ENCODE measurements around the gene SKOR1.

SKOR1 gene

DNA sequence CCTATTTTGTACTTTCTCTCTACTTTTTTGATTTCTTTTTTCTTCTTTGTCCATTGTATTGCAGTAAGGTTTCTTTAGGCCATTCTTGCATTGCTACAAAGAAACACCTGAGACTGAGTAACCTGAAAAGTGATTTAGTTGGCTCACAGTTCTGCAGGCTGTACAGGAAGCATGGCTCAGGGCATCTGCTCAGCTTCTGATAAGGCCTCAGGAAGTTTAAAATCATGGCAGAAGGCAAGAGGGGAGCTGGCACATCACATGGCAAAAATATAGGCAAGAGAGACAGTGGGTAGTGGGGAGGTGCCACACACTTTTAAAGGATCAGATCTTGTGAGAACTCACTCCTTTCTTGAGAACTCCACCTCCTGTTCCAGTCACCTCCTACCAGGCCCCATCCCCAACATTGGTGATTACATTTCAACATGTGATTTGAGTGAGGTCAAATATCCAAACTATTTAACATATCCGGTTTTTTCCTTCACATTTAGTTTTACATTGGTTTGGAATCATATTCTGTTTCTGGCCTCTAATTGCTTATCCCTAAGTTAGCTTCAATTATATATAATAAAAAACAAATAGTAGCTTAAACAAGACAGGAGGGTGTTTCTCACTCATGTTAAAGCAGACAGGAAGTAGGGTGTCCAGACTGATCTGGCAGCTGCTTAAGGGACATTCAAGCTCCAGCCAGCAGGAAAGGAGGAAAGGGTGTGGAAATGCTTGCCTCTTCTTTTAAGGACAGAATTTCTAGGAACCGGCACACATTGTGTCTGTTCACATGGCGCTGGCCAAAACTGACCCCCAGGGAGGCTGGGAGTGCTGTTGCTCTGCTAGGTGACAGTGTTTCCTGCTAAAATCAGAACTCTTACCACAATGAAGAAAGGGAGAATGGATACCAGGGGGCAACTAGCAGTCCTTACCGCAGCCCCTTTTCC is 28.8 kb upstream of the SKOR1 start:
- no peak for DNase-seq (ENCODE audit: low read depth)

DNA sequence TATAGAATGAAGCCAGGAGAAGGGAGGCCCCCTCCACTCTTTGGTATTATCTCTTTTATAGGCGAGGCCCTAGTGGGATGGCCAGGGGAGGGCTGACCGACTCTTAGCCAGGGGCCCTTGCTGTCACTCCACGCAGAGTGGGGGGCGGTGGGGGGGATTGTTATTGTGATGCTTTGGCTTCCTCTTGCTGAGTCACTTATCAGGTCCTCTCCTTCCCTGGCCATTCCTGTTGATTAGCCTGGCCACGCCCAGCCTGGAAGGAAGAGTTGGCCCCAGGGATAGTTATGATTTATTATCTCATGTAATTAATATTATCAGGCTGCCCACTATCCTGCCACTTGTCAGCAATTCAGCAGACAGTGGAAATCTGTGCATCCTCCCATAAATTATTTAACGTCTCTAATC is 25.5 kb upstream of the SKOR1 start:
- DNase-seq (ENCODE audit: low read depth), result no peak

DNA sequence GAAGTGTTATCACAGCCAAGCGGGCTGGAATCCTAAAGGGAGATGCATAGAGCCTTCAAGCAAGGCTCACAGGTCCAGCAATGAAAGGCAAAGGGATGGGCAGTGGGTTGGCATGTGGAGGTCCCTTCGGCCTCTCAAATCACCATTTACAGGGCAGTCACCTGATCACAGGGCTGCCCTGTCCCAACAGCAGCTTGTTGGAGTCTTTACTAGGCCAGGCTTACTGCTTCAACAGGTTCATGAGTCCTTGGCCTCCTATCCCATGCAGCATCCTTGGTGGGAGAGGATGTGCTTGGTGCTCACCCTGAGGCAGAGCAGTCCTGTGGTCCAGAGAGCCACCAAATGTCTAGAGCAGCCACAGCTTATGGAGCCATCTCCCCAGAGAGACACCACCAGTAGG is 24.2 kb upstream of the SKOR1 start:
- no peak for DNase-seq (ENCODE audit: low read depth)

DNA sequence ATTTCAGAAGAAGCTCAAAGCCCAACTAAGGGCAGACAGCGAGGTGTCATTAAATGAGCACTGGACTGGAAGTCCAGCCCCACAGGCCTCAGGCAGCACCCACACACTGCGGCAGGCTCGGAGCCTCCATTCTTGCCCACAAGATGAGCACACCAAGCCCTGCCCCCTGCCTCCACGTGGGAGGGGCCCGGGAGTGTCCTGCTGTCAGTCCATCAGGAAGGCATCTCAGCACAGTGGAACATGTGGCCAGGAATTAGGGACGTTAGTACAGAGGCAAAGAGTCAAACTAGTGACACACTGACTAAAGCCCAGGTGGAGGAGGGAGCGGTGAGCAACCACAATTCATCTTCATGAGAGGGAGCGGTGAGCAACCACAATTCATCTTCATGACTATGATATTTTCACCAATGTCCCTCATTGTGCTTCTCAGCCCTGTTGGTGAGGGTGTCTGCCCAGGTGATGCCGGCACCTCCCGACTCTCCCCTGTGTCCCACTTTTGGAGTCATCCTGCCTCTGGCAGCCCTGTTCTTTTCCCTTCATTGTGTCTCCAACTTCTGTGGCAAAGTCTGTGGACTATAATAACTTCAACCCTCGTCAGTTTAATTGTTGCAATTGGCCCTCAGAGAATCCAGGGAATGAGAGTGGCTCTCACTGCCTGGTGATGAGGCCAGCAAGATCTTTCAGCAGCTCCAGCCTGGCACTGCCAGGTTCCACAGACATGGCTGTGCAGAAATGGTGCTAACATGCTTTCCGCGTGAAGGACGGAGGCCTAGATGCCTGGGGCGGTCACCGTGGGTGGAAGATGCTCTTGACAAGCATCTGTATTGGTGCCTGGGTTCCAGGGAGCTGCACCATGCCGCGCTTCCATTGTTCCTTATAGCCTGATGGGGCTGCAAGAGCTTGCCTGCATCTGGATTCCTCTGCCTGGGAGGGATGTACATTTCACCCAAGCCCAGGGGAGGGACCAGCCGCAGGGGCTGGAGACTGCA is 23.1 kb upstream of the SKOR1 start:
- no peak for DNase-seq (ENCODE audit: low read depth)

GRCh38 chr15:67803299-67803698 is 22.0 kb upstream of the SKOR1 start:
- no peak for DNase-seq (ENCODE audit: low read depth)

- no peak for DNase-seq (ENCODE audit: low read depth)
Observed at GRCh38 chr15:67803996-67804843, 21.1 kb upstream of the SKOR1 start.

GRCh38 chr15:67805008-67805665 is 20.2 kb upstream of the SKOR1 start:
- no peak for DNase-seq (ENCODE audit: low read depth)

GRCh38 chr15:67805666-67806516 is 19.4 kb upstream of the SKOR1 start:
- DNase-seq (ENCODE audit: low read depth), result no peak

GRCh38 chr15:67806536-67806935 is 18.8 kb upstream of the SKOR1 start:
- DNase-seq (ENCODE audit: low read depth), result no peak

- no peak for DNase-seq (ENCODE audit: low read depth)
Observed at GRCh38 chr15:67807141-67807540, 18.2 kb upstream of the SKOR1 start.

DNA sequence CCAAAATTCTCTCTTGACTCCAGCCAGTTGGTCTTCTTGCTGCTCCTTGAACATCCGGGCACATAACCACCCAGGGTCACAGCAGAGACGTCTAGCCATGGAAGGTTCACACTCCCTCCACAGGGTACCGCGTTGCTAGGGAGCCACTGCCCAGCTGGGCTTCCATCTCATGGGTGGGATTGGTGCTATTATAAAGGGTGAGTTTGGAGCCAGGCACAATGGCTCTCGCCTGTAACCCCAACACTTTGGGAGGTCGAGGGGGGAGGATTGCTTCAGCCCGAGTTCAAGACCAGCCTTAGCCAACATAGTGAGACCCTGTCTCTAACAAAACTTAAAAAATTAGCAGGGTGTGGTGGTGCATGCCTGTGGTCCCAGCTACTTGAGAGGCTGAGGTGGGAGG is 17.5 kb upstream of the SKOR1 start:
- DNase-seq (ENCODE audit: low read depth), result no peak

GRCh38 chr15:67808821-67809220 is 16.5 kb upstream of the SKOR1 start:
- DNase-seq (ENCODE audit: low read depth), result no peak

DNA sequence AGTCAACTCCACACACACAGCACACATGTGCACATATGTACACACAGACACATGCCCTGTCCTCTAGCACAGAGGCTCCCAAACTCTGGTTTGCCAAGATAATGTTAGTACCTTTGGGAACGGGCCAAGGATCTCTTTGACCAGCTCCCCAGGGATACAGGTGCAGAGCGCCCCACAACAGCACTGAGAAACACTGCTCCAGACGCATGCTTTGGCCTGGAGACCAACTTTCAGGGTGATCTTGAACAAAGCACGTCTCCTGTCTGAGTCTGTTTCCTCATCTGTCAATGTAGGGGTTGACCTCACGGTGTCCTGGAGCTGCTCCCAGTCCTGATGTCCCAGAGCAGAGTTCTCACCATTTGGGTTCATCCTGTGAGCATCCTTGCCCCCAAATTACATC is 15.9 kb upstream of the SKOR1 start:
- DNase-seq (ENCODE audit: low read depth), result no peak

DNA sequence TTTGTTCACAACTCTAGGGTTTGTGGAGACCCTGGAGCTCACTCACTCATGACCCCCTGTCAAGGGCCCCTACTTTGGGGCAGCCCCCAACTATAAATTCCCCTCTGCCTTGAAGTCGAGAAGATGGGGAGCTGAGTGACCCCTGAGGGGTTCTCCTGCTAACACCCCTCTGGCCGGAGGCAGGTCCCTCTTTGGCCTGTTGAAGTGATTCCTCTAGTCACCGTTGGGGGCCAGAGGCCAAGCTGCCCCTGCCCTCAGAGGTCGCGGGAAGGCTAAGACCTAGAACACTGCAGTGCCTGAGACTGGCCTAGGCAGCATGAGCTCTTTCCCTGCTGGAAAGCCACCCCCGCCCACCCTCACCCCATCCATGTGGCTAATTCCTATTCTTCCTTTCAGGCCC is 15.4 kb upstream of the SKOR1 start:
- no peak for DNase-seq (ENCODE audit: low read depth)

DNA sequence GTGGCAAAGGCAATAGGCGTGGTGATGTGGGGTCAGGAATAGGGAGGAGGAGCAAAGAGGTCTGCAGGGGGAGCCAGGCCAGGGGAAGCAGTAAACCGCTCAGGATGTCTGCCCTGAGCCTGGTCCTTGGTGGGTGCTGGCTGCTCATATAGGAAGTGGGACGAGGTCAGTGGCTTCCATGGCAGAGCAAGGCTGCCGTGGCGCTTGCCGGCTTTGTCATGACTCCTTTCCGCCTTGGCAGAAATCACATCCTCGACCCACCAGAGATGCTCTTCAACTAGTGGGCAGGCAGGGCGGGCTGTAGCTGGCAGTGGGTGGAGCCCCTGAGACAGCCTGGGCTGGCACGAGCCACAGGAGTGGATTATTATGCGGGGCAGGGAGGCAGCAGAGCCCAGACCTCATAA is 13.1 kb upstream of the SKOR1 start:
- DNase-seq (ENCODE audit: low read depth), result no peak

GRCh38 chr15:67813104-67813634 is 12.1 kb upstream of the SKOR1 start:
- no peak for DNase-seq (ENCODE audit: low read depth)

DNA sequence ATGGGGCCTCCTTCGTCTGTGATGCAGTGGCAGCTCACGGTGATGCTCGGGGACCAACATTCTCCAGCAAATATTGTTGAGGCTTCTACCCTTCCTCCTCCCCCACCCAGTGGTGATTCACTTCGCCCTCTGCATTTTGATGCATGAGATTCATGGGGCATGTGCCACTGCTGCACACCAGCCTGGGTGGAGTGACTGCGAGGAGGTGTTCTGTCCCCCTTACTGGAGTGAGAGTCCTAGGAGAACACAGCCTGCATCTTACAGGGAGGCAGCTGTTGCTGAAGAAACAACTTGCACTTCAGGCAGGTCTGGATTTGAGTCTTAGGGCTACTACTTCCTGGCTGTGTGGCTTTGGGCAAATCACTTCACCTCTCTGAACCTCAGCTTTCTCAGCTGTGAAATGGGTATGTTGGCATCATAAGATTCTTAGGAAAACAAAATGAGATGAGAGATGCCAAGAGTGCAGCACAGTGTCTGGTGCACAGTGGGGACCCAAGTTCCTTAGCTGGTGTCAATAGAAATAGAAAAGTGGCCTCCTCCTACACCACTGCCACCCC is 10.2 kb upstream of the SKOR1 start:
- no peak for DNase-seq (ENCODE audit: low read depth)

DNA sequence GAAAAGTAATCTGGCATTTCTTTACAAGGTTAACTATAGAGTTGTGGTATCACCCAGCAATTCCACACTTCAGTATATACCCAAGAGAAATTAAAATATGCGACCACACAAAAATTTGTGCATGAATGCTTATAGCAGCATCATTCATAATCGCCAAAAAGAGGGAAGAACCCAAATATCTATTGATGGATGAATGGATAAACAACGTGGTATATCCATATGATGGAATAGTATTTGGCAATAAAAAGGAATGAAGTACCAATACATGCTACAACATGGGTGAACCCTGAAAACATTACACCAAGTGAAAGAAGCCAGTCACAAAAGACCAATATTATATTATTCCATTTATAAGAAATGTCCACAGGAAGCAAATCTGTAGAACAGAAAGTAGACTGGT is 8.6 kb upstream of the SKOR1 start:
- DNase-seq (ENCODE audit: low read depth), result no peak

DNA sequence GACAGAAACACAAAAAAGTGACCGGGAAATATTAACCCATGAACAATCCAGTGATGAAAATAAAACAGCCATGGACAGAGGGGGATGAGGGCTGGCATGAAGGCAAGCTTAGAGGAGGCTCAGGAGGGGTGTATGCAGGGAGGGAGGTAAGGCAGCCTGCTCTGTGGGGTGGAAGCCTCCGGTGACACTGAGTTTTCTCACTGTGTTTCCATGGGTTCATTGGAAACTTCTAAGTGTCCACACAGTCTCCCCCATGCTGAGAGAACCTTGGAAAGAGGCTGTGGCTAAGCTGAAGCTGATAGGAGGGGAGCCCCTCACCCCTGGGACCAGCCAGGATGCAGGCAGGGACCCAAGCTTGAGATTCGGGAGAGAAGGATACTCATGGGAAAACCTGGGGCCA is 6.8 kb upstream of the SKOR1 start:
- no peak for DNase-seq (ENCODE audit: low read depth)

DNA sequence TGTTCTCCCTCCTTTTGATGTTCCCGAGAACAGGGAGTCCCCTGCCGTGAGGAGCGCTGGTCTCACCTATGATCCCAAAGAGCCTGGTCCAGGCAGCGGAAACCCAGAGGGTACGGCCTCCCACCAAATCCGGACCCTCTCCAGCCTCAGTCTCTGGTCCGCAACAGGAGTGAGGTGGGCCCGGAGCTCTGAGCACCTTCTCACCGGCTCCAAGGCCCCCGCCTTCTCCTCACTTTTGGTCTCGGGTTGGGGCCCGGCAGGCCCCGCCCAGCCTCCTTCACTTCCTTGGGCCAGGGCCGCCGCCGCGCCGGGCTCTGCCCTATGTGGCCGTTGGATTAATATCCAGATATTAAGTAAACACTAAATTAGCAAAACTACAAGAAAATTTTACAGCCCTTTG is 5.7 kb upstream of the SKOR1 start:
- no peak for DNase-seq (ENCODE audit: low read depth)
